IPS-18c (cell line): Measurements from ENCODE around the gene FUT2.

Source experiments
- H3K4me3 ChIP-seq: 2 replicates; pipeline ENCODE4 v1.7.0; 2013; ENCODE audit warnings: low read depth, mild to moderate bottlenecking, low read length, moderate library complexity; ENCODE audit not compliant: insufficient read depth
- H3K9me3 ChIP-seq: one replicate; pipeline ENCODE4 v1.6.1; 2013; ENCODE audit warnings: mild to moderate bottlenecking, low read length, moderate library complexity; ENCODE audit not compliant: control insufficient read depth, insufficient read depth

FUT2 gene

DNA sequence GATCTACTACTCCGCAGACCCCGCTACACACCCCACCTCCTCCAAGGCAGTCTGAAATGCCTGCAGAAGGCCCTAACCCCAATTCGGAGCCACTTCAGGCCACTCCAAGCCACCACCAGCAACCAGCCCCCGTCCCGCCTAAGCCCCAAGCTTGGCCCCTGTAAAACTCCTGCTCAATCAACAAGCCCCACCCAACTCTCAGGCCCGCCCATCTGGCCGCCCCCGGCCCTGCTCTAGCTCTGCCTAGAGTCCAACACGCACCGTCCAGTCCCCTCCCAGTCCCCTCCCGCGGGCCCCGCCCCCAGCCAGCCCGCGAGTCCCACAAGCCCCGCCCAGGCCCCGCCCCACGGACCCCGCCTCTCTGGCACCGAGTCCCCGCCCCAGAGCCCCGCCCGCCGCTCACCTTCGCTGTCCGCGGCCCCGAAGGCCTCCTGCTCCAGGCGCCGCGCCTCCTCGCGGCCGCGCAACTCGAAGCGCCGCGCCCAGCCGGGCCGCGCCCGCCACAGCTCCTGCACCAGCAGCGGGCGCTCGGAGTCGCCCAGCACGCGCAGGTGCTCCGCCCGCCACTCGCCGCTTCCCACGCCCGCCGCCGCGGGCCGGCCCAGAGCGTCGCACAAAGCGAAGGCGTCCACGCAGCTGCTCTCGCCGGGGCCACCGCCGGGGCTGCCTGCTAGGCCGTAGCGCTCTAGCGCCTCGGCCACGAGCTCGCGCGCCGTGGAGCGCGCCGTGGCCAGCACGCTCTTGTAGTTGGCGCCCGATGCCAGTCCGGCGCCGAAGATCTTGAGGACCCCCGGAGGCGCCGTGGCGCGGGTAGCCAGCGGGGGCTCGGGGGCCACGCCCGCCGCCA lies 43.0 kb downstream of the FUT2 start:
- peak overlapping the region; percentile 75 for H3K4me3 ChIP-seq
- H3K9me3 ChIP-seq = peaks cover 2% of the 10 kb centered on the region

DNA sequence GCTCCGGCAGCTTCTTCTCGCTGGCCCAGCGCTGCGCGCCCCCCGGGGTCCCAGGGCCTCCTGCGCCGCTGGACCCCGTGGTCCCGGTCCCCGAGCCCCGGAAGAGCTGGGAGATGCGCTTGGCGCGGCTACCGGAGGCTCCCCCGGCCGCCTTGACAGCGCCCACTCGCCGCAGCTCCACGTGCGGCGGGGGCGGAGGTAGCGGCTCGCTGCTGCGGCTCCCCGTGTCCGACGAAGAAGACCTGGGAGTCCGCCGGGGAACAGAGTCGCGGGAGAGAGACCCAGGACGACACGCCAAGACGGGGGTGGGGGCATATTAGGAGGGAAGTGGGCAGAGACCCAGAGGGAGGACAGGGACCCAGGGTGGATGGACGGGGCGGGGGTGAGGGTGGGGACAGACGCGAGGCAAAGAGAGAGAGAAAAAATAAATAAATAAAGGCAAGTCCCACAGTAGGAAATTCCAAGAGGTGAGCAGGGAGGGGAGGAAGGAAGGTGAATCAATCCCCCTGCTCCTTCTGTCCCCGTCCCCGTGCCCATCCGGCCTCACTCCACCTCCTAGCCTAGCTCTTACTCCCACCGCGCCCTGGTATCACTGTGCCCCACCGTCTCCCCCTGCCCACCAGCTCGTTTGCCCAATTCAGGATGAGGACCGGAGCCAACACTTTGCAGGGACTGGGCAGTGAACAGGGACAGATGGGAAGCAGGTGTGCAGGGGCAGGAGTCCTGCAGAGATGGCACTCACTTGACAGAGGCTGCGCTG lies 43.8 kb downstream of the FUT2 start:
- Histone ChIP-seq H3K9me3 (peaks cover 2% of the 10 kb centered on the region), H3K4me3 (peak overlapping the region; percentile 75)

DNA sequence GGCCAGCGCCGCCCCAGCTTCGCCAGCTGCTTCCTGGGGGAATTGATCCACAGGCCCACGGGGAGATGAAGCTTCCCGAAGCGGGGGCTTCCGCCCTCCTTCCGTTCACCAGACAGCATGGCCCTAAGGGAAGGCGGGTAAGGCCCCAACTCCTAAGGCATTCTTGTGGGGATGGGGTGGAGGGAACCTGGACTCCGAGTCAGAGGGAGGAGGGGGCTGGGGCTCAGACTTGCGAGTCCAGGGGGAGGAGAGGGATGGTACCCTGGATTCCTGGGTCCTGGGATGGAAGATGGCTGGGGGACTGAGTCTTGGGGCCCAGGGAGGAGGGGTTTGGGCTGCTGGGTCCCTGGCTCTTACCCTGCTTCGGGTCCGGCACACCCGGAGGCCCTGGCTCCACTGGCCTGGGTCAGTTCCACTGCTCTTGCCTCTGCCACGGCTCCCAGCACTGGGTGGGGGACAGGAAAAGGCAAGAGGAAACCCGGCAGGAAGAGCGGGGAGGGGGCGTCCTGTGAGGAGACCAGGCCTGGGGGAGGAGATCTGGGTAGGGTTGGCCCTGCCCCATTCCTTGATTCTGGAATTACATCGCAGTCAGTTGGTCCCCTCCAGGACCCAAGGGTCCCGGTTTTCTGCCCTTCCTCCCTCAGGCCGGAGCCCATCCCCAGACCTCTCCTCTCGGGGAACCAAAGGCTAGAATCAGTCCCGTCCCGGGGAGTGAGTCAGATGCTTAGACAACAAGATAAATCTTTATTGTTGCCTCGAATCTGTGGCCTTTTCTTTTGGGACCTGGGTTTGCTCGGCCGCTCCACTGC lies 44.6 kb downstream of the FUT2 start, which contains the start of gene RASIP1:
Gene RASIP1, minus strand, starts transcription at position 447 of the 809 bp plus-strand sequence. Its CDS starts 328 bp downstream, at position 119.
- Histone ChIP-seq H3K4me3 (peak within 1 kb of the TSS; percentile 75), H3K9me3 (peaks cover 2% of the 10 kb centered on the region)

DNA sequence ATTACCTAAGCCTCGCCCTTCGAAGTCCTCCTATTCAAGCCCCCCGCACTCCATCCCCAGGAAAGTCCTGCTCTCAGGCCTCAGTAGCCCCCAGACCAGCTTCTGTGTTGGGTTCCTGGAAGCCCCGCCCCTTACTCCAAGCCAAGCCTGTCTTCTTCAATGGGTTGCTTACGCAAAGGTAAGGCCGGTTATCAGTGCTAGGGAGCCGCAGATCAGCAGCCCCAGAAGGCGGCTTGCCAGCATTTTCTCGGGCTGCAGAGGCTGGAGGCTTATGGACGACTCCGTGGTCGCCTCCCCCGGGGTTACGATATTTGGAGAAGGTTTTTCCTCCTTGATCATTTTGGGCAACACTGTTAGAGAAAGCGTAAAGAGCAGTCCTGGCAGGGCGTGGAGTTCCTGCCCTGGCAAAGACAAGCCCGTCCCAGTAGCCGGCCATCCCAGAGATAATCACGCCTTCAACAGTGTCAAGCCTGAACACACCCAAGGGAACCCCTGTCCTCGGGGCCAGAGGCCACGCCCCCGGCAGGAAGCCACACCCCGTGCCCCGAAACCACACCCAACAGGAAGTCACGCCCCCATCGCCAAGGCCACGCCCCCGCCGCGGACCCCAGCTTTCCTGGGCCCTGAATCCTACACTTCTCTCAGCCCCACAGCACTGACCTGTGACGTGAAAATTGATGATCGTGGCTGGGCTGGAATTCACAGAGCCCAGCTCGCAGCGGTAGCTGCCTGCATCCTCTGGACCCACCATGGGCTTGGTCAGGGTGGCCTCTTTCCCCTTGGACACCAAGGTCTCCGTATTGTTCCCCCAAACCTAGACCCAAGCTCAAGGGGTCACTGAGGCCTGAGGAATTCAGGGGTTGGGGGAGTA lies 45.6 kb downstream of the FUT2 start:
- peaks cover 2% of the 10 kb centered on the region for H3K9me3 ChIP-seq
- H3K4me3 ChIP-seq = peak overlapping the region; percentile 25; the same call in 1 of the 2 replicates

DNA sequence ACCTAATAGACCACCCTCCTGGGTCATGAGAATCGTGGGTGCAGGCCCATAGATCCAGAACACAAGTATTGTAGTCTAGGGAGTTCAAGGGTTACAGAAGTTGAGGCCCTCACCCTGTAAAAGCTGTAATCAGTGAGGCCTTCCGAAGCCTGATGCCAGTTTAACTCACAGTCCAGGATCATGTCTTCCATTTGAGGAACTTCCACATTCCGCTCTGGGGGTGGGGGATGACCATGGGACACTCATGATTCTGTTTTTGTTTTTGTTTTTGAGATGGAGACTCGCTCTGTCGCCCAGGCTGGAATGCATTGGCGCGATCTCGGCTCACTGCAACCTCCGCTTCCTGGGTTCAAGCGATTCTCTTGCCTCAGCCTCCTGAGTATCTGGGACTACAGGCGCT lies 46.3 kb downstream of the FUT2 start:
- peak overlapping the region; percentile 25; the same call in 1 of the 2 replicates for H3K4me3 ChIP-seq

DNA sequence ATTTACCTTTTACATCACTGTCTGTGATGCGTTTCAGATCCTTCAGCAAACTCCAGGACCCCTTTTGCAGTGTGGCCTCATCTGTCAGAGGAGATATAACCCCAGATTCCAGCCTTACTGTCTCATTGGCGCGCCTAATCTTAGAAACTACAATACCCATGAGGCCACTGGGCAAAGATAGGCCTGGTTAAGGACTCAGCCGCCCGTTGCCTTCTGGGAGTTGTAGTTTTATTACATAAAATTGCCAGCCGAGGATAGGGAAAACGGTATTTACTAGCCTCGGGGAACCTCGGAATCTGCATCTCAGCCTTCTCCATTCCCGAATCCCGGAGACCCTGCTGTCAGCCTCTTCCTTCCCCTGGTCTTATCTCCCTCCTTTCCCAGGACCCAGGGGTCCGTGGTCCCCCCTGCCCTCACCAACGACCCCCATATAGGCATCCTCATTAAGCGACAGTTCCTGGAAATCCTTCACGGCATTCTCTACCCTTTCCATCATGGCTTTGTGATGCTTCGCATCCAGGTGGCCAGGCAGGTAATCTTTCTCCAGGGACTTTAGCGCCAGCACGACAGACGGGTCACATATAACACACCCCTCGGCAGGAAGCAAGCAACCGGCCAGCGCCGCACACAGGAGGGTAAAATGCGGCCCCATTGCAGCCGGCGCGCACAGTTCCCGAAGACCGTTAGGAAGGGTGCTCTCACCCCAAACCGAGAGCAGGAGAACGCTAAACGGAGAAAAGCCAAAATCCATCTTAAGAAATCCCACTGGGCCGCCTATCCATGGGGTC lies 49.6 kb downstream of the FUT2 start:
- no peaks in the 10 kb centered on the region for H3K9me3 ChIP-seq
- H3K4me3 ChIP-seq = no peak overlapping the region; the same call in 1 of the 2 replicates

More for the DNA sequence above, 46.3 kb downstream of the FUT2 start:
- H3K9me3 ChIP-seq = peaks cover 2% of the 10 kb centered on the region

DNA sequence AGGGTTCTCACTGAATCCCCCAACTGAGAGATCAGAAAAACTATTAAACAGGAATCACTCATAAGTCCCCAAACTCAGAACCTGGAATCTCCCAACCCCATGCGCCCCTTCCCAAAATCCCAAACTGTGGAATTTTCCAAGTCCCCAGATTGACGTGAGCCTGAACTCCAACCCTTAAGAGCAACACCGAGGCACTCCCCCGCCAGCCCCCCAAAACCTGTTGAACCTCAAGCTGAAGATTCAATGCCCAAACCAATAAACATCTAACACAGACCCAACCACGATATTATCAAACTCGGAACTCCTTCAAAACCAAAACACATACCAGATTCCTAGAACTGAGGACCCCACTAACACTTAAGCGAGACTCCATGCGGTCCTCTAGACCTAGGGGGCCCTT lies 50.3 kb downstream of the FUT2 start:
- Histone ChIP-seq H3K4me3 (peak overlapping the region; percentile 73; the same call in 1 of the 2 replicates), H3K9me3 (no peaks in the 10 kb centered on the region)

DNA sequence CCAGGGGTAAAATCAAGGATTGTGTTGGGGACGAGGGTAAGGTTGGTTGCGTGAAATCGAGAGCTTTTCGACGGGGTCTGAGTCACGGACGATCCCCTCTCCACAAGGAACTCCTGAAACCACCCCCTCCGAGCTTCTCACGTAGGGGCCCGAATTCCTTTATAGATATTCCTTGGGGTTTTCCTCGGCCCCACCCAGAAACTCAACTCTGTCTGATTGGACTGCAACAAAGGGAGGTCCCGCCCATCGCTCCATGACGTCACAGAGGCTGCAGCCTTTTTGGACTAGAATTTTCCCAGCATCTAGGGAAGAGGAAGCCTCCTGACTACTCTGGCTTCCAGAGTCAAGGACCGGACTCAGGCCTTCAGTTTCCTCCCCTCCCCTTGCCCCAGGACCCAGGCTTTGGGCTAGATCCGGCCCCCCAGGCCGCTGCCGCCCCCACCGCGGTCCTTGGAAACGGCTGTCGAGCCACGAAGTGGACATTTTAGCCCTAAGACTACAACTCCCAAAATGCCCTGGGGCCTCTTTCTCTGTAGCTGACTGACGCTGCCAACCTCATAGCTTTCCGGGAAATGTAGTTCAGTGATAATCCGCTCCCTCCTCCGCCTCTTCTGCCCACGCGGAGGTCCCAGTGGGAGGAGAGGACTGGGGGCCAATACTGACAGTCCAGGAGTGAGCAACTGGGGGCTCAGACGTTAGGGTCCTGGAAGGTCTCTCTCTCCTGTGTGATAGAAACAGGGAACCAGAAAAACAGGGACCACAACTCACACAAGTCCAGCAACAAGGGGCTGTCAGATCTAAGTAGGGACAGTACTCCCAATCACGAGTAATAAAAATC lies 51.2 kb downstream of the FUT2 start, which contains the start of gene IZUMO1:
Gene IZUMO1, minus strand, starts transcription at position 172 of the 838 bp plus-strand sequence. CDS start 1,050 bp downstream, outside the sequence.
- Histone ChIP-seq H3K9me3 (no peaks in the 10 kb centered on the region), H3K4me3 (peak within 1 kb of the TSS; percentile 73)

DNA sequence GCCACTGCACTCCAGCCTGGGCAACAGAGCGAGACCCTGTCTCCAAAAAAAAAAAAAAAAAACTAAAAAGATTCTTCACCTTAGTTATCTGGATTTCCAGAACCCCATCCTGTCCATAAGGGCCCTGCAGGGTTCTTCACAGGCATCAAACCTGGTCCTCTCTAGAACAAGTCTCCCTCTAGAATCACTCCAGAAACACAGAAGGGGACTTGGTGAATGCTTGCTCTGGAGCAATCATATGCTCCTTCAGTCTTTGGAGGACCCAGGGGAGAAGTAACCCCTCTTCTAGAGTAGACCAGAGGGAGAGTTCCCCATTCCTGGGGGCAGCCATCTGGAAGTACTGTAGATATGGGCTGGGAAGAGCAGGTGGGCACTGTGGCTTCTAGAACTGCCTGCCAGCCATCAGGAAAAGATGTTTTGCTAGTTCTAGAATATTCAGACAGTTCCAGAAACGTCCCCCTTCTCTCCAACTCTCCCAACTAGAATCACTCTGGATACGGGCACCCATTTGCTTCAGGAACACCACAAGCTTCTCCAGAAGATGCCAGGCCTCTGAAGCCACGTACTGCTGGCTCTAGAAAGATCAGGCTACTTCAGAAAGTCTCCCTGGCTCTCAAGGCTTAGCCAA lies 53.9 kb downstream of the FUT2 start:
- Histone ChIP-seq H3K9me3 (no peaks in the 10 kb centered on the region), H3K4me3 (no peak overlapping the region)

DNA sequence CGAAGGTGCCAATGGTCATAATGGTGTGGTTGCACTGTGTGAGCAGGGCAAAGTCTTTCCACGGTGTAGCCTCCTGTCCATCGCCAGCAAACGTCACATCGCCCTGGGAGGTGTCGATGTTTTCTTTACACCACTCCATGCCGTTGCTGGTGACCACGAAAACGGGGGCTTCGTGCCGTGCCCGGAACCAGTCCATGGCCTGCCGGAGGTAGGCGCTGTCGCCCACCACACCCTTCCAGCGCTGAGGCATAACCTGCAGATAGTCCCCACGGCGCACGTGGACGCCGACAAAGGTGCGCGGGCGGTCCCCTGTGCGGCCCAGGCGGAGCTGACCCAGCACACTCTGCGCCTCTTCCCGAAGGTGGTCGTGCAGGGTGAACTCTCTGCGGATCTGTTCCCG lies 54.6 kb downstream of the FUT2 start:
- Histone ChIP-seq H3K4me3 (no peak overlapping the region), H3K9me3 (no peaks in the 10 kb centered on the region)

DNA sequence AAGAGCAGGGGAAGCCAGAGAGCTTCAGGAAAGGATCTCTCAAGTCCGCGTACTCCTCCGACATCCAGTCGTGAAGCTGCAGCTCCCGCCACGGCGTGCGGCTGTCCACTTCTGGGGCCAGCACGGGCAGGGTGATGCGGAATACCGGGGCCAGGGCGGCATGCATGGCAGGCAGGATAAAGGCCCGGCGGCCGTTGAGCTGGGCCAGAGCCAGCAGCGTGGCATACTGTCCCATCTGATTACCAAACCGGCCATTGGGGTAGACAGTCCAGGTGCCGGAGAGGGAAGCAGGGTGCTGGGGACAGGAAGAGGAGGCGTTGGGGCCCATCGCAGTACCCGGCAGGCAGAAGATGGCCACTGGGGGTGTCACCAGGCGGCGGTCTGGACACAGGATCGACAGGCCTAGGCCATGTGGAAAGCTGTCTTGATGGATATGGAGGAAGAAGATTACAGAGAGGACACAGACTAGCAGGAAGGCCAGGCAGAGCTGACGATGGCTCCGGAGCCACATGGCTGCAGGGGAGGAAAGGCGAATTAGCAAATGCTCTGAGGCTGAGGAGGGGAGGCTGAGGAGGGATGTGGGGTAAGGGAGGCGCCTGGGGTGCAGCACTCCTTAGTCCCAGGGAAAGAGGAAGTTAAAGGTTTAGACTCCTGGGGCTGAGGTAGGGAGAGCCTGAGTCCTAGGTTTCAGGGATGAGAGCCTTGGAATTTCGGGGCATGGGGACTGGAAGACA lies 55.2 kb downstream of the FUT2 start:
- Histone ChIP-seq H3K9me3 (no peaks in the 10 kb centered on the region), H3K4me3 (0 out of 2 replicates have a peak overlapping the region, but pooled peaks have one; percentile 6)

DNA sequence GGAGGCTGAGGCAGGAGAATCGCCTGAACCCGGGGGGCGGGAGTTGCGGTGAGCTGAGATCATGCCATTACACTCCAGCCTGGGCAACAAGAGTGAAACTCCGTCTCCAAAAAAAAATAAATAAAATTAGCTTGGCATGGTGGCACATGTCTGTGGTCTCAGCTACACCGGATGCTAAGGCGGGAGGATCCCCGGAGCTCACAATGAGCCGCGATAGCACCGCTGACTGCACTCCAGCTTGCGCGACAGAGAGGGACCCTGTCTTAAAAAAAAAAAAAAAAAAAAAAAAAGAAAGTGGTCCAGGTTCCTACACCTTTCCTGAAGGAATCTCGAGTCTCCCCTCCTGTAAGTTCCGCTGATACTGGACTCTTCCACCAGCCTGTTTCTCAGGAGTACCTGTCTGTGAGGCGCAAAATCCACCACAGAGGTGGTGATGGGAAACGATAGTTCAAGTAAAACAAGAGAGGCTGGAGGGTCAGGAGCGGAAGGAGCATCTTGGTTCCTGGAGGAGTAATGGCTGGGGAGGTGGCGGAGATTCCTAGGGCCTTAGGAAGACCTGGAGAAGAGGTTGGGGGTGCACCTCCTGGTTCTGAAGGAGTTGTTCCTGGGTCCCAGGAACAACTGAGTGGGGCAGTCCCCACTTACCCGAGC lies 56.2 kb downstream of the FUT2 start:
- H3K9me3 ChIP-seq = no peaks in the 10 kb centered on the region
- H3K4me3 ChIP-seq = peak overlapping the region; percentile 92

DNA sequence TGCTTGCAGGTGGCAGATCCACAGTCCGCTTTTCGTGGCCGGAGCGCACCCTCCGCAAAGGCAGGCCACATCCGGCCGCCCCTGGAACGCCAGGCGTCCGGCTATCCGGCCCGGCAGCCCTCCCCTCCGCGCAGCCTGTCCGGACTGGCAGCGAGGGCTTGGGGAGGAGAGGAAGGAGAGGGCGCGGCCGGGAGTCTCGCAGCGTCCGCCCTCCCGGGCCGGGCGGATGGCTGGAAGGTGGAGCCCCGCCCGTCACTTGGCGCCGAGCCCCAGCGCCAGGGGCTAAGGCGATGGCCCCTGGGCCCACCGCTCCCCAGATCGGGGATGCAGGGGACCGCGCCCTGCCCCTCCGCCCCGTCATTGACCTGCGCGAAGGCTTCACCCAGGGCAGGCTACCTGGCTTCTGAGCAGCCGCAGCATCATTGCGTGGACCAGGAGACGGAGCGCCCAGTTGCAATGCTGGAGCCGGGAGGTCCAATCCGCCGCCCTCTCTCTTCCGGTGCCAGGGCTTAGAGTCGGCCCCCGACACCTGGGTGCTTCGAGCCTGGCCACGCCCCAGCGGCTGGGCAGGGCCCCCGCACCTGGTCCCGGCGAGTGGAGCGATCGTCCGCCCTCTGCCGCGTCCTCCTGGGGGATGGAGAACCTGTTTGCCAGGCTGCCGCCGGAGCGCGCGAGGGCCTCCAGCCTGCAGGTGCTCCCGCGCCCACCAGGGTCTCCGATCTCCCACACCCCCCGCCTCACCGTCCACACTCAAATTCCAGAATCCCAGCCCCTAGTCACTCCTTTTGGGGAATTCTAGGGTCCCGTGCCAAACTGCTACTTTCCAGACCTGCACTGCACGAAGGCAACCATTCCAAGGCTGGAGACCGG lies 57.0 kb downstream of the FUT2 start, which contains the start of gene FUT1:
Gene FUT1, minus strand, starts transcription at position 146 of the 870 bp plus-strand sequence. CDS start 1,360 bp downstream, outside the sequence.
- Histone ChIP-seq H3K9me3 (no peaks in the 10 kb centered on the region), H3K4me3 (peak within 1 kb of the TSS; percentile 92)
